Hematopoietic multipotent progenitor cell treated with erythropoietin and hydrocortisone succinate and interleukin-3 and kit ligand, for 15 days (in vitro differentiated cells): ENCODE data around the gene ATAD3A.
"Not testable (repeated sequence)": the region's sequence is repeated elsewhere in the genome, so short reads cannot be mapped to it uniquely, and the experiment has no call there.

Experiments
- DNase-seq: peaks from one replicate; pipeline ENCODE4 v3.0.0-alpha.2; 2015; ENCODE audit warnings: low spot score

The ATAD3A gene

GRCh38 chr1:1523651-1524050 is 11.7 kb downstream of the ATAD3A start:
- DNase-seq: not testable (repeated sequence)

DNA sequence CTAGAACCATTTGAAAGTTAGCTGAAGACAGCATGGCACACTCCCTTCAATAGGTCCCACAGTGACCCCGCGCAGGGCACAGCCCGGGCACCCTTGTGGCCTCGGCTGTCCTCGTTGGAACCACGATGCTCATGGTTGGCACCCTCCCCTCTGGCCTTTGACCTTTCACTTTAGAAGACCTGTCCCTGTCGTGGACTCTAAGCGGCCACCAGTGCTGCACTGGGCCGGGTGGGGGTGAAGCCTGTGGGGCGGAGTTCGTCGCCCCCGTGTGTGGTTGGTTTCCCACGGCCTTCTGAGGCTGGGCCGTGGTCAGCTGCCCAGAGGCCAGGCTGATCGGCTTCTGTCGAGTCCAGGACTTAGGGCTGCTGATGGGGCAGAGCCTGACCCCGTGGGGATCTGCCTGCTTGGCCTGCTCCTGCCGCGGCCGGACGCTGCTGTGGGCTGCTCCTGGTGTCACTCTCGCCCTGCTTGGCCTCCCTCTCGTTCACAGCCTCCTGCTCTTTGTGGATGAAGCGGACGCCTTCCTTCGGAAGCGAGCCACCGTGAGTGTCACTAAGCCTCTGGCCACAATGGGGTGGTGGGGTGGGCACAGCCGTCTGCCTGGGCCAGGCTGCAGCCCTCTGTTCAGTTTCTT is 12.9 kb downstream of the ATAD3A start:
- not testable (repeated sequence) for DNase-seq

DNA sequence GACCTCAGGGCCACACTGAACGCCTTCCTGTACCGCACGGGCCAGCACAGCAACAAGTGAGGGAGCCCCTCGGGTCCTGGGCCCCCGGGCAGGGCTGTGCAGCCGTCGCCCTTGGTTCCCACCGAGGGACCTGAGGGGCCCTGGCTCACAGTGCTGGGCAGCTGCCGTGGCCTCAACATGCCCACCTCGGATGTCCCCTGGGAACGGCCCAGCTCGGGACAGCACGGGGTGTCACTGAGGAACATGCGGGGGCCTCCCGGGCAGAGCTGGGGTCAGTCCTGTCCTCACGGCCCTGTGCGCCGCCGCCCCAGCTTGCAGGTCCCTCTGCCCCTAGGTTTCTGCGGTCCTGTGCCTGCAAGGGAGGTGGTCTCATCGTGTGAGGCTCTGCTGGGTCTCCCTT is 14.5 kb downstream of the ATAD3A start:
- not testable (repeated sequence) for DNase-seq

GRCh38 chr1:1527092-1527816 is 15.3 kb downstream of the ATAD3A start:
- DNase-seq: no peak

DNA sequence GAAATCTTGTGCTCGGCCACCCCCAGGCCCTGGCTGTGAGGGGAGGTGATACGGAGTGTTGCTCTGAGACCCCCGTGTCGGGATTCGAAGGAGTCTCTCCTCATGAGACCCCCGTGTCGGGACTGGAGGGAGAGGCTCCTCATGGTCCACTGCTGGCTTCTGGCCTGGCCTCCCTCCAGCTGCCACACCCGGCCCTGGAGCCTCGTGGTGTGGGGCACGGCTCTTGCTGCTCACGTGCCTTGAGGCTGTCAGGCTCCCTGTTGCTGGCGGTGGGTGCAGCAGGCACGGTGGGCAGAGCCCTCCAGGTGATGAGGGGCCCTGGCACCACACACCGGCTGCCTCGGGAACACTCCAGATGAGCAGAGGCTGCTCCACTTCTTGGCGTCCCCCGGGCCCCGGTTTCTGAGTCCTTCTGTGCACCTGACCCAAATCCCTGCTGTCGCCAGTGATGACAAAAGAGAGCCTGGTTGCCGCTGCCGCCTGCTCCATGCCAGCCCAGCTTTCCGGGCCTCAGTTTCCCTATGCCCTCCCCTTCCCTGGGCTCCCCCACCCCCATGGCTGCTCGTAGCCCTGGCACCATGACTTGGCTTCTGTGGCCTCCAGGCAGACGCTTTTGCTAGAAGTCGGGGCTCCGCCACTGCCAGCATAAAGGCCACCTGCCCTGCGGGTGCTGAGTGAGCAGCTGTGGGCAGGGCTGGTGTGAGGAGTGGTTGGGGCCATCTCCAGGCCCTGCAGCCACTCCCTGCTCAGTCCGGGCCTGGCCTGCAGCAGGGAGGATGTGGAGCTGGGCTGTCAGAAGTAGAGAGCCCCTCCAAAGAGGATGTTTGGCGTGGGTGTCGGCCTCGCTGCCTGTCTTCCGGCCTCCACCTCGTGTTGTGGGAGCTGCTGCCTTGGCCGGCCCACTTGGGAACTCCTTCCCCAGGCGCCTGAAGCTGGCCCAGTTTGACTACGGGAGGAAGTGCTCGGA is 16.6 kb downstream of the ATAD3A start:
- no peak for DNase-seq

GRCh38 chr1:1529321-1529720 is 17.4 kb downstream of the ATAD3A start:
- DNase-seq: no peak

DNA sequence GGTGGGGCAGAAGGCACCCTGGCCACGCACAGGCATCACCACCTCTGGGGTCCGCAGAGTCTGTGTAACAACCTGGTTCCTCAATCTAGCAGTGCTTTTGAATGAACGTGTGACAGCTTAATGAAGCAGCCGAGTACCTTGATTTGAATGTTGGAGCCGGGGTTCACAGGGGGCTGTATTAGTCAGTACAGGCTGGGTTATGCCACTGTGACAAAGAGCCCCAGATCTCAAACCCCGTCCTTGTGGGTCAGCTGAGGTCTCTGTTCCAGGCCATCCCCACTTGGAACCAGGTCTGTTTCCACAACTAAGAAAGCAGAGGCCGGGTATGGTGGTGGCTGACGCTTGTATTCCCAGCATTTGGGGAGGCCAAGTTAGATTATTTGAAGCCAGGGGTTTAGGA is 18.0 kb downstream of the ATAD3A start:
- DNase-seq: no peak

GRCh38 chr1:1531947-1532346 is 20.0 kb downstream of the ATAD3A start:
- no peak for DNase-seq

DNA sequence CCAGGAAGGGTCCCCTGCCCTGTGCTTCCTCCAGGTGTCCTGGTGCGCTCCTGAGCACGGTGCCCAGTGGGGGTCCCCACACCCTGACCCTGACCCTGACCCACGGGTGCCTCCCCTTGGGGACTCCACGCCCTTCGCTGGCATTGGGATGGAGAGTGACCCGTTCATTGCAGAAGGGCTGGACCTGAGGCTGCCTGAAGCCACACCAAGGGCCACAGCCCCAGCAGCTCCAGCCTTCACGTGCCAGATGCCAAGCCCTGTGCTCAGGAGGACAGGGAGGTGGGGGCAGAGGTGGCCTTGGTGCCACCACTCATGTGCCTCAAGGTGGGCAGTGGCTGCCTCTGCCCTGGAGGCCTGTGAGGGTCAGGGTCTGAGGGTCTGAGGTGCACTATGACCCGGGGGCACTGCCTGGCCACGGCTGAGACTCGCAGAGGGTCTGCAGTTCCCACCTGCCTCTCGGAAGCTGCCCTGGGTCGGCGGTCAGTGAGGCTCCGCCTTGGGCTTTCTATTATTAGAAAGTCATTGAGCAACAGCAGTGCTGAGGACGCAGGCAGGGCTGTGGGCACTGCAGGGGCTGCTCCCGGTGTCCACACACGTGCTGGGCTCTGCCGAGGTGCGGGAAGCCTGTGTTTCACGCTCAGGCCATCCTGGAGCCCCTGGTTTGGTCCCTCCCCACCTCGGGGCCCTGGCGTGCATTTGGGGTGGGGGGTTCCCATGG is 21.4 kb downstream of the ATAD3A start:
- not testable (repeated sequence) for DNase-seq

DNA sequence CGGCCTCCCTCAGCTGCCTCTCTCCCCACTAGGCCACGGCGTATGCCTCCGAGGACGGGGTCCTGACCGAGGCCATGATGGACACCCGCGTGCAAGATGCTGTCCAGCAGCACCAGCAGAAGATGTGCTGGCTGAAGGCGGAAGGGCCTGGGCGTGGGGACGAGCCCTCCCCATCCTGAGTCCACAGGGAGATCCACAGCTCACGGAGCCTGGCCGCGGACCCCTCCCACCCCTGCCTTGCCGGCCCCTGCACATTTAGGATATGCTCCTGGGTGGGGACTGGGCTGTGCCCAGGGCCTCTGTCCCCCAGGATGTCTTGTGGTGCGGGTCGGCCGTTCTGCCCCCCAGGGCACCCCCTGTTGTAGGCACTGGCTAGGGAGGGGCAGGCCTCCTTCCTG is 21.9 kb downstream of the ATAD3A start:
- not testable (repeated sequence) for DNase-seq

DNA sequence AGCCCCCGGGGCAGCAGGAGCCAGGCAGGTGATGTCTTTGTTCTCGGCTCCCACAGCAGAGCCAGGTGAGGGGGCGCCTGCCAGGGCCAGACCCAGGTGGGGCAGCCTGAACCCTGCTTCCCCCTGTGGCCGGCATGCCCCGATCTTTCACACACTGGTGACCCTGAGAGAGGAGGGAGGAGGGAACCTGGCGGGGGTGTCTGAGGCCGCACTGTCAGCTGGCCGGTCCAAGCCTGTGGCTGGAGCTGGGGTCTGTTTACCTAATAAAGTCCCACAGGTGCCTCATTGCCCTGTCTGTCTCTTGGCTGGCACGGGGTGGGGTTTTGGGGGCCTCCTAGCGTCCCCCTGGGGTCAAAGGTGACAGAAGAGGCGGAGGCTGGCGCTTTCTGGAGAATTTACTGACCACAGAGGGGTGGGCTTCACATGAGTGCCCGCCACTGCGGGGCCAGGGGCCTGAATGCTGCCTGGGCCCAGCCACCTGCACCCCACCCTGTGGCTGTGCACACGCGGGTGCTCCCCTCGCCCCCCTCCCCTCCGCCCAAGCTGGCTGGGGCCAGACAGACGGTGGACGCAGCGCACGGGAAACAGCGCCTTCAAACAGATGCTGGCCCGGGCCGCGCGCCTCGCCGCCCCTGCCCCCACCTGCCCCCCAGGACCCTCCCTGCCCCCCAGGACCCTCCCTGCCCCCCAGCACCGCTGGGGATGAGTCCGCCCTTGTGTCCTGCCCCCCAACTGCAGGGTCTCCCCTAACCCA is 22.6 kb downstream of the ATAD3A start:
- DNase-seq: no peak

DNA sequence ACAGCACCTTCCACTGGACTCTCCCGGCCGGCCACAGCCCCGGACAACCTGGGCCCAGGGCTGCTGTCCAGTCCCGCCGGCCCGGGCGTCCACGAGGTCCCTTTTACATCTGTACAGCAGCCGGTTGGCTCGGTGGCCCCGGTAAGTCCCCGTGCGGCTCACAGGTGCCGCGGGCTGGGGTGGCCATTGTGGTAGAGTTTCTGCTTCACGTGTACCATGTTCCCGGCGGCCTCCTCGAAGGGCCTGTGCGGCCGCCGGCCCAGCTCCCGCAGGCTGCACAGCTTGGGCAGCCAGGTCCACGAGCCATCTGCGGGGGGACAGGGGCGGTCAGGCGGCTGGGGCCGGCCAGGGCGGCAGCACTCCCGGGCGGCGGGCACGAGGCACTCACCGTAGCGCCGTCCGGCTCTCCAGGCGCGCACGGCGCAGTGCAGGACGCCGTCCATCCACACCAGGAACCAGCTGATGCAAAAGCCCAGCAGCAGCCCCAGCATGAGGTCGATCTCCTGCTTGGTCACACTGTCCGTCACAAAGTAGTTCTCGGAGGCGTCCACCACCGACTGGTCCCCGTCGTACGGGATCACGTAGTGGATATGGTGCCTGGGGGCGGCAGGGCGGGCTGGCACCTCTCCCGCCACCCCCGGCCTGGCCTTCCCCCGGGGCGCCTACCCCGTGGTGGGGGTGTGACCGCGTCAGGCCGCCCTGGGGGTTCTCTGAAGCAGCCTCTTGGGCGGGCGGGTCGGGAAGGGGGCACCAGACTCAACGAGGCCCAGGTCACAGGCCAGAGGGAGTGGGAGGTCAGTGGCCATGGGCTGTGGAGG is 23.4 kb downstream of the ATAD3A start:
- DNase-seq: no peak

GRCh38 chr1:1536019-1536937 is 24.3 kb downstream of the ATAD3A start:
- DNase-seq: no peak

- DNase-seq: no peak
Observed at GRCh38 chr1:1536938-1537546, 25.1 kb downstream of the ATAD3A start.

DNA sequence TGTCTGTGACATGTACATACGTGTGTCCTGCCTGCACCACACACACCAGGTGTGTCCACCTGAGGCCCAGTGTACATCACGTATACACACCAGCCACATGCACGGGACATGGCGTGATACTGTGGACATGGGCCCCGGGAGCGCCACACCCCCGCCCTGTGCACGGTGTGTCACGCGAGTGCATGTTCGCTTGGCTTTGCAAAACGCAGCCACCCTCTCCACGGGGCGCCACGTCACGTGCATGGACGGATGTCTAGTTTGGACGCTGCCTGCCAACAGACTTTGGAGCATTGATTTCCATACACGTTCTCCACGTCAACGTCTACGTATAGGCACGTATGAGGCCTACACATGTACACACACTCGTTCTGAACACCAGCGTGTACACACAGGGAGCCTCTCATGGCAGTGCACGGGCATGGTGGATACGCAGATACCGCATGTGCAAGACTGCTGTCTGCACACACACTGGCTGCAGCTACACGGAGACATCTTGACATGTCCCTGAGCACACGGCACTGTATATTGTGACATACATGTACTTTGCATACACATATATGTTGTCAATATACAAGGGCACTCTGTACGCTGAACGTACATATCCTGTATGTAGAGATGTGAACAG is 25.8 kb downstream of the ATAD3A start:
- no peak for DNase-seq

- DNase-seq: no peak
Observed at GRCh38 chr1:1538334-1538733, 26.4 kb downstream of the ATAD3A start.

DNA sequence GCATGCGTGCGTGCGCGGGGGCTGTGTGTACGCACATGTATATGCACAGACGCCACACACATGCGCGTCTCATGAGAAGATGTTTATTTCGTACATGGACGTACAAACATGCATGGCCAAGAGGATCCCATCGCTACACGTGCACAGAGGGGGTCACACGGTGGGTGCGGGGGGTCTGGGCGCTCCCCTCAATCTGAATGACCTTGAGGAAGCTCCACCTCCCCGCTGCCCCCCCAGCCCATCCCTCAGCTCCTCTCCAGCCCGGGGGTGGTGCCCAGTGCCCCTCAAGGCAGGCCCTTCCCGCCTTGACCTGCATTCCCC is 27.0 kb downstream of the ATAD3A start:
- no peak for DNase-seq

- no peak for DNase-seq
Observed at GRCh38 chr1:1539310-1540089, 27.5 kb downstream of the ATAD3A start.
